ENCODE data around the gene INPP5D.

The INPP5D gene

GRCh38 chr2:233085839-233086150 lies 25.7 kb downstream of the INPP5D start:
- no peak overlapping the region for H3K4me3 ChIP-seq (replicated peaks; ENCODE audit: low read depth, low read length)
- DNase-seq (ENCODE audit: low read depth), result no peak
- no peak for TF ChIP-seq CTCF (IDR thresholded peaks at IDR 0.05; ENCODE audit: low read length, missing control alignments)

- H3K4me3 ChIP-seq (replicated peaks; ENCODE audit: low read depth, low read length), result no peak overlapping the region
- no peak for TF ChIP-seq CTCF (IDR thresholded peaks at IDR 0.05; ENCODE audit: low read length, missing control alignments)
- no peak for DNase-seq (ENCODE audit: low read depth)
These were observed 27.6 kb downstream of the INPP5D start for GRCh38 chr2:233087713-233088112.

- H3K4me3 ChIP-seq (replicated peaks; ENCODE audit: low read depth, low read length), result no peak overlapping the region
- DNase-seq (ENCODE audit: low read depth), result no peak
- TF ChIP-seq CTCF (IDR thresholded peaks at IDR 0.05; ENCODE audit: low read length, missing control alignments), result no peak
These were observed 28.8 kb downstream of the INPP5D start for GRCh38 chr2:233088972-233089345.

GRCh38 chr2:233089851-233090250 lies 29.7 kb downstream of the INPP5D start:
- DNase-seq (ENCODE audit: low read depth), result no peak
- TF ChIP-seq CTCF (IDR thresholded peaks at IDR 0.05; ENCODE audit: low read length, missing control alignments), result no peak
- H3K4me3 ChIP-seq (replicated peaks; ENCODE audit: low read depth, low read length), result no peak overlapping the region

GRCh38 chr2:233090879-233091278 lies 30.7 kb downstream of the INPP5D start:
- no peak for TF ChIP-seq CTCF (IDR thresholded peaks at IDR 0.05; ENCODE audit: low read length, missing control alignments)
- H3K4me3 ChIP-seq (replicated peaks; ENCODE audit: low read depth, low read length), result no peak overlapping the region
- no peak for DNase-seq (ENCODE audit: low read depth)

GRCh38 chr2:233091595-233092375 lies 31.6 kb downstream of the INPP5D start:
- no peak for DNase-seq (ENCODE audit: low read depth)

More at GRCh38 chr2:233091595-233092375, 31.6 kb downstream of the INPP5D start:
- TF ChIP-seq CTCF (IDR thresholded peaks at IDR 0.05; ENCODE audit: low read length, missing control alignments), result no peak
- no peak overlapping the region for H3K4me3 ChIP-seq (replicated peaks; ENCODE audit: low read depth, low read length)
